ENCODE results near the gene STAT4.

The STAT4 gene, protein sequence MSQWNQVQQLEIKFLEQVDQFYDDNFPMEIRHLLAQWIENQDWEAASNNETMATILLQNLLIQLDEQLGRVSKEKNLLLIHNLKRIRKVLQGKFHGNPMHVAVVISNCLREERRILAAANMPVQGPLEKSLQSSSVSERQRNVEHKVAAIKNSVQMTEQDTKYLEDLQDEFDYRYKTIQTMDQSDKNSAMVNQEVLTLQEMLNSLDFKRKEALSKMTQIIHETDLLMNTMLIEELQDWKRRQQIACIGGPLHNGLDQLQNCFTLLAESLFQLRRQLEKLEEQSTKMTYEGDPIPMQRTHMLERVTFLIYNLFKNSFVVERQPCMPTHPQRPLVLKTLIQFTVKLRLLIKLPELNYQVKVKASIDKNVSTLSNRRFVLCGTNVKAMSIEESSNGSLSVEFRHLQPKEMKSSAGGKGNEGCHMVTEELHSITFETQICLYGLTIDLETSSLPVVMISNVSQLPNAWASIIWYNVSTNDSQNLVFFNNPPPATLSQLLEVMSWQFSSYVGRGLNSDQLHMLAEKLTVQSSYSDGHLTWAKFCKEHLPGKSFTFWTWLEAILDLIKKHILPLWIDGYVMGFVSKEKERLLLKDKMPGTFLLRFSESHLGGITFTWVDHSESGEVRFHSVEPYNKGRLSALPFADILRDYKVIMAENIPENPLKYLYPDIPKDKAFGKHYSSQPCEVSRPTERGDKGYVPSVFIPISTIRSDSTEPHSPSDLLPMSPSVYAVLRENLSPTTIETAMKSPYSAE

DNA sequence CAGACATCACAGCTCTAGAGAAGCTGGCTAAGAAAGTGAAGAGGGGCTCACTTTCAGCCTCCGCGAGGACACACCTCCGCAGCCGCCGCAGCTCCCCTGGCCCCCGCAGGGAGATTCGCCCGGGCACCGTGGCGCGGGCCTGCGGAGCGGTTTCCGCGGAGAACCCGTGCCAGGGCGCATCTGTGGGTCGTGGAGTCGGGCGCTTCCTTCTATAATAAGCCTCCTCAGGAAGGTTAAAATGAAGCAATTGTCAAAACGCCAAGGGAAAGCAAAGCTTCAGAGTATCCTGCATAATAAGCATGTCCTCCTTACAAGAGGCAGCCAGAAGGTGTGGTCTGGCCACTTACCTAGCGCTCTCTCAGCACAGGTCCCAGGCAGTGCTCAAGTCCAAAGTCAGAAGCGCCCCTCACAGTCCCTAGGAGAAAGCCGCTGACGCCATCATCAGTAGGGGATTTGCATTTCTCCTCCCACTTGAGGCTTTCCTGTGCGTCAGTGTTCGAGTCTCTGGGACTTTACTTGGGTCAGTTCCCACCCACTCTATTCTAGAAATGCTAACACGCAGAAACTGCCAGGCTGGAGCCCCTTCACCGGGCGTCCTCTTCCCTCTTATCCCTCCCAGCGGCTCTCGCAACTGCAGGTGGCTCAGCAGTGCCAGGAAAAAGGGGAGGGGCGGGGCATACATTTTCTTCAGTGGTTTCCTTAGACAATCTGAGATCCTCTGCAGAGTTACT, at the start of gene STAT4:
TSS of gene STAT4 (minus strand) at position 395 of the 731 bp plus-strand sequence. CDS start 2,791 bp downstream, outside the sequence.
- DNase-seq: peak in 27 of 58 donors; percentile 3 to 60 (median 16)

DNA sequence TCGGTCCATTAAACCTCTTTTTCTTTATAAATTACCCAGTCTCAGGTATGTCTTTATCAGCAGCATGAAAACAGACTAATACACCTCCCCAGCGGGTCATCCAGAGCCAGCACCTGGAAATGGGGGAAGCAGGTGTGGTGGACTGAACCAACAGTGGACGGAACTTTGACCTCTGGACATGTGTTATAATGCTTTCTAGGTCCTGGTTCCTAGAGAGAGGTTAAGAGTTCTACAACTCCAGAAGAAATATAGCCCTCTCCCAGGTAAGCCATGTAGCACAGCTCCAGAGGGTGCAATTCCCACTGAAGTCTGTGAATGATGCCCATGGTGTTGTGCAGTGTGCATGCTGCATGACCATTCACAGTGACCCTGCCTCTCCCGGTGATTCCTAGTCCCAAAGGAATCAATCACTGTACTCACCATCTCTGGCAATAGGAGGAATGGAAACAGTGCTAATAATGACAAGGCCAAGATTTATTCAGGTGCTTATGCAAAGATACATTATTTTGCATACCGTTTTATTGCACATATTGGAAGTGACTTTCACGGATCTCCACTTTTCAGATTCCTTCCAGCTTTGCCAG, 49.2 kb upstream of the STAT4 start:
- no peak for DNase-seq

DNA sequence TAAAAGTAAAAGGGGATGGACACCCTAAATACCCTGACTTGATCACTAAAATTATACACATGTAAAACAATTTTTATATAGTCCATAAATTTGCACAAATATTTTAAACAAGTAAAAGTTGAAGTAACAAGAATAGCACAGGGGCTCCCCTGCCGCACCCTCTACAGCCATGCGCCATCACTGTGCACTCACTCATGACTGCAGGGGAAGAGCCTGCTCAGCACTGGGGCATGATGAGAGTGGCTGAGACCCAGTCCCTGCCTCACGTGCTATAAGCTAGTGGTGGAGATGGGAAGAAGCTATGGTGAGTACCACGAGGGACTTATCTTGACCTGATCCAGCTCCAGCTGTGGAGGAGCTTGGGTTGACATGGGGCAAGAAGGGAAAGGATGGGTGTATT, 47.5 kb upstream of the STAT4 start:
- DNase-seq: no peak

DNA sequence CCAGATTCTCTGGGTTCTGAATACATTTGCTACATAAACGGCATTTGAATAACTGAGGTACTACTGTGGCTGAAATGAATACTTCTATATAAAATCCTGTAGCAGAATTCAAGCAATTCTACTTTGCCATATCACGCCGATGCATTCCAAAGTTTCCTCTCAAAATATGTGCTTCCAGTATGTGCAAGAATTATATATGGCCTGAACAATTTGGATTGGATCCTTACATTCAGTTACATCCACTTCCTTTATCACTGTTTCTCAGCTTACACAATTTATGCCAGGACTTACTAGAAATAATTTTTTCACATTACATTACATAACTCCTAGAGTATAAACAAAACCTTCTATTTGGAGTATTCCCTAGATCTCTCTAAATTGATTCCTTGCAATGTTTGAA, 46.3 kb upstream of the STAT4 start:
- no peak for DNase-seq

DNA sequence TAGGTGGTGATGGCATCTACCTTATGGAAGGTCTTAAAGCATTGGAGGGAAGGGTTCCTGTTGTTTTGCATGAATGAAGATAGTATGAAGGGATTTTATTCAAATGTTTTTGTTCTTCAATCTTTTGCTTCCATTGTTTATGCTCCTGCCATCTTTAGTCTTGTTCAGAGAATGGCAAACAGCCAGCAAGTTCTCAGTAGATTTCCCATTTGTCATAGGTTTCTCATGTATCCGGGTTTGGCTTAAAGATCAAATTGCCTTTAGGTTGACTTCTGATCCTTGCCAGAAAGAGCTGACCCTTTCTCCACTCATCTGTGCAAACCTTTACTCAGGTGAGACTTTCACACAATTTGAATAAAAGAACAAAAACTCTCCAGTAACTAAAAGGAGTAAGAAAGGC, 44.2 kb upstream of the STAT4 start:
- no peak for DNase-seq

DNA sequence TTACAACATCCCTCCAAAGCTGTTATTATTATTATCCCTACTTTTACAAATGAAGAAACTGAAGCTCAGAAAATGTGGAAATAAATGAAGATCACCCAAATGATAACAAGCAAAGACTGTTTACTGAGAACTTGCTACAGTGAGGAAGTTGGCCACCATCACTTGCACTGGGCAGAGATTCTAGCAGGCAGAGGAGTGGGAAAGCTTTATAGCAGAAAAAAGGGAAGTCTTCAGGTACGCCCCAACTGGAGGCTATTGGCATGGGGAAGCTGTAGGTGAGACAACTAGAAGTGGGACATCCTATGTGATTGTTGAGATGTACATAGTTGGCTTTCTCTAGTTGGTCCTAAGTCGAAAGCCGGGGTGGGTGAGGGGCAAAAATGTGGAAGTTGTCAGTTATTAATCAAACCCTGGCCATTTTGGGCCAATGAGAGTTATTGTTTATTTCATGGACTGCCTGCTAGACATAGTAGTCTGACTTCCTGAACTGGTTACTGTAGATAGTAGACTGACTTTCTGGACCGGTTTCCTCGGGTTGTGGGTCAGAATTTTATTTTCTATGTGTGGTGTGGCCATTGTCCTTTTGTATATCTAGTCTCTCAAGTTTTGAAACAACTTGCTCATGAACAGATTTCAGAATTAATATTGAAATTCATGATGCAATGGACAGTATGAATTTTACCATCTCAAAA, 40.2 kb upstream of the STAT4 start:
- no peak for DNase-seq

DNA sequence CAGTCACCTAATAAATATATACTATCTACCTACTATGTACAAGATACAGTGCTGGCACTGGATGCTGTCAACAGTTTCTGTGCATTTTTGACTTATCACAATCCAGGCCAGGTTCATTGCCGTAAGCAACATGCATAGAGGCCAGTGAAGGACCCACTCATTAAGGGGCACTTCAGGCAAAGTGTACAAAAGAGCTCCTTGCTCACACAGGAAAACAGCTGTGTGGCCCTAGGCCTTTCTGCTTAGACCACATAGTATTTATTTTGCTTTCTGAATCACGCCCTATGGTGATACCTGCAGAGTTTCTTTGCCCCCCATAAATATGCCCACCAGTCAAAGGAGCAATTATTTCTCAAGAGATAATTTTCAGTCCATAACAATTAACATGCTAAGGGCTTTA, 39.6 kb upstream of the STAT4 start:
- DNase-seq: no peak

DNA sequence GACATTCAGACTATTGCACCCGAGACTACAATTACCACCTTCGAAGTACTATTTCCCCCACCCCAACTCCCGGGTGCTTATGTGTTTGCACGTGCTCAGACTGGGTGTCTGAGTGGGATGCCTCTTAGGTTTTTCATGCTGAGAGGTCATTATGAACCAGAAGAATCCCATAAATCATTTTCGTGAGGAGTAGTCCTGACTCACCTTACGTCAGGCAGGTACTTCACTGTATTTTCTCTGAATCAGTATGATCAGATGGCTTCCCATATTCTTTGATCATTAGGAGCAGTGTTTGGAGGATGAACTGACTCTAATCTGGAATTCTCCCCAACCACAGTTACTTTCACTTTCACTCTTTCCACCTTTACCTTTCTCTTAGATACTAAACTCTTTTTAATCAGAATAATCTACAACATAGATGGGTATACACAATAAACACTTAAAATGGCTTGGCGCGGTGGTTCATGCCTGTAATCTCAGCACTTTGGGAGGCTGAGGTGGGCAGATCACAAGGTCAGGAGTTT, 38.4 kb upstream of the STAT4 start:
- no peak for DNase-seq

DNA sequence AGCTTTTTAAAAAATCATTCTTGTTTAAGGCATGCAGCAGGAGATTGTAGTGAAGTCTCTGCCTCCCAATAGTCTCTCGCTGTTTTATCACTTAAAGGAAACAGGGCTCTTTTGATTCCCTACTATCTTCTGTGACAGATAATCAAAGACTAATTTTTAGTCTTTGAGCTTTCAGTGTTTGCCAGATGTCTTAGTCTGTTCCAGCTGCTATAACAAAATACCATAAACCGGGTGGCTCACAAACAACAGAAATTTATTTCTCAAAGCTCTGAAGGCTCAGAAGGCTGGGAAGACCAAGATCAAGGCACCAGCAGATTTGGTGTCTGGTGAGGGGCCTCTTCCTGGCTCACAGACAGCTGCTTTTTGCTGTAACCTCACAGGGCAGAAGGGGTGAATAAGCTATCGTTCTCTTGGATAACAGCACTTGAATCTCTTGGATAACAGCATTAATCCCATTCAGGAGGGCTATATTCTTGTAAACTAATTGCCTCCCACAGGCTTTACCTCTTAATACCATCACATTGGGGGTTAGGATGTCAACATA, 37.8 kb upstream of the STAT4 start:
- DNase-seq: no peak

DNA sequence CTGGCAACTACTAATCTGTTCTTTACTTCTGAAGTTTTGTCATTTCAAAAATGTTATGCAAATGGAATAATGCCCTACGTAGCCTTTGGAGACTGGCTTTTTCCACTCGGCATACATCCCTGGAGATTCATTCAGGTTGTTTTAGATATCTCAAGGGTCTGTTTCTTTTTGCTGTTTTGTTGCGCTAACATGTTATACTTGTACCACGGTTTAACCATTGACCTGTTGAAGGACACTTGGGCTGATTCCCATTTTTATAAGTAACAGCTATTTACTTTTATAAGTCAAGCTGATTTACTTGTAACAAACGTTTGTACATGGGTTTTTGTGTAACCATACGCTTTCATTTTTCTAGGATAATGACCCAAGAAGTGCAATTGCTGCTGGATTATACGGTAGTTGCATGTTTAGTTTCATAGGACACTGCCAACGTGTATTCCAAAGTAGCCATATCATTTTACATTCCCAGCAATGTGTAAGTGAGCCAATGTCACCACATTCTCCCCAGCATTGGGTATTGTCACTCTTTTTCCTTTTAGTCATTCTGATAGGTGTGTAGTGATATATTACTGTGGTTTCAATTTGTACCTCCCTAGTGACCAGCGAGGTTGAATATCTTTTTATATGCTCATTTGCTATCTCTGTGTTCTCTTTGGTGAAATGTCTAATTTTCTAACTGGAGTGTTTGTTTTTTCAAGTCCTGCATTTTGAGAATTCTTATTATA, 36.5 kb upstream of the STAT4 start:
- no peak for DNase-seq

DNA sequence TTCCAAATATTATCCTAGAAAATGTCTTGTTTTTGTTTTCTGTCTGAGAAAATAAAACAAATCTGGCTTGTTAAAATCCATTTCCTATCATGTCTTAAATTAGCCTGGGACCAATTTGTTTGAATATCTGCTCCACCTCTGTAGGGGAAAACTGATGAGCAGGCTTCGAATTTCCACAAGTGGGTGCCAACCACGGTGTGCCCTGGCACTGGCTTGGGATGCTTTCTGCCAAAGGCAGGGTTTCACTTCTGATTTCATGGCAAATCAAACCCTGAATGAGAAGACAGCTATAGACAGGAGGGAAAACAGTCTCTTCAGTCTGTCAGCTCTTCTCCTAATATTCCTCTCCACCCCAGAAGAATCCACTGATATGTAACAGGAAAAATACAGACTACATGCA, 33.7 kb upstream of the STAT4 start:
- DNase-seq: no peak

DNA sequence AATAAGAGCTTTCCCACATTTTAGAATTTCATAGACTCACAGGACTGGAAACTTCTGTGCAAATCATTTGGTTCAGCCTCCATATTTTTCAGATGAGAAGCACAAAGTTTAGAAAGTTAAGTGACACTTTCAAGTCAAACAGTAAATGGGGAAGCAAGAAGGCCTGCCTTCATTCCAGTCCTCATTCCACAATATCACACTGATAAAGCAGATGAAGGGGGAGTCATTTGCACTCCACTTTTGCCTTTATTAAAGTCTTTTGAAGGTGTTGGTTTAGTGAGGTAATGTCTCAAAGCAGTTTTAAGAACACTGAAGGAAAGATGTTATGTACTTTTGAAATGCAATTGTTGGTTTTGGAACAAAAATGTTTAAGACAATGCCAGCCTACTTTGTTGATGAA, 32.7 kb upstream of the STAT4 start:
- DNase-seq: no peak

DNA sequence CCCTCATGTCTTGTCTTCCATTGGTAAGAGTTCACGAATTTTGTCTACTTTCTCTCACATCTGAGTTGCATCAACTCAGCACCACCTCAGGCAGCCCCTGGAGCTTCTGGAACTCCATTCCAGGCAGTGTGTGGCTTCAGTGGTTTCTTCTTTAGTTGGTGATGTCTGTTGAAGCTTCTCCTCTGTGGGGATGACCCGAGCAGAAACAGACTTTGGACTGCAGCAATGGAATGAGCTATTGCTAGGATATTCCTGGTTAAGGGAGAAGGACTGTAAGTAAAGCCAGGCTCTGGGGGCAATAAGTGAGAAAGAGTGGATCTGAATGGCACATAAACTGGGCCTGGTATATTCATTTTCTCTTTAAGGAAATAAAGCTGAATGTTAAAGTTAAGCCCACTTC, 32.3 kb upstream of the STAT4 start:
- no peak for DNase-seq

DNA sequence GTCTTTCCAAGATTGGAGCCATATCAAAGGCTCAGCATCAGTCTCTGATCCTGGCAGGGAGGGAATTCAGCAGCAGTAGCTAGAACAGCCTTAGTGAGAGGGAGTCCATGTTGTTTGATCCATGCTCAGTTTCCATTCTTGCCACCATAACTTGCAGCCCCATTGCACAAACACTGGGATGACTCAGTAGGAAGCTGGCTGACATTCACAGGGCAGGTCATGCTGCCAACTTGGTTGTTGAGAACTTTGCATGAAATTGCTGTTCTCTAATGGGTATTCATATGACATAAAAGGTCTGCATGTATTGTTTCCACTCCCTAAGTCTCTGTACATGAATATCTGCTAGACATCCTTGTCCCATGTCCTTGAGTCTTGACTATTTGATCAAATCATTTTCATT, 29.9 kb upstream of the STAT4 start:
- DNase-seq: no peak

DNA sequence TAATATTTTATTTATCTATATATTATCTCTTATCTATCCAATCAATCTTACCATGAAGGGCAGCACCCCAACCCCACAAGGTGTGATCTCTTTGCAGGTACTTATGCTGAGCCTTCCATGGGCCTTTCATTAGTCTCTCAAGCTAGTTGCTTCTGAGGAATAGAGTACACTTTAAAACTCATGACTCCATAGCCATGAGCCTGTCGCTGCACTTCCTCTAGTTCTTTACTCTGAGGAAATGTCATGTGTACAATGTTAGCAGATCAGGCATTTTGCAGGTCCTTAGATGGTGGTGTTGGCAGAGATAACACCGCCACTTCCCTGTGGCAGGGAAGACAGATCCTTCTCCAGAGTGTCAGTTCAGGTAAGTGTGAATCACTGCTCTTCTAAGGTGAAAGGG, 29.5 kb upstream of the STAT4 start:
- no peak for DNase-seq

DNA sequence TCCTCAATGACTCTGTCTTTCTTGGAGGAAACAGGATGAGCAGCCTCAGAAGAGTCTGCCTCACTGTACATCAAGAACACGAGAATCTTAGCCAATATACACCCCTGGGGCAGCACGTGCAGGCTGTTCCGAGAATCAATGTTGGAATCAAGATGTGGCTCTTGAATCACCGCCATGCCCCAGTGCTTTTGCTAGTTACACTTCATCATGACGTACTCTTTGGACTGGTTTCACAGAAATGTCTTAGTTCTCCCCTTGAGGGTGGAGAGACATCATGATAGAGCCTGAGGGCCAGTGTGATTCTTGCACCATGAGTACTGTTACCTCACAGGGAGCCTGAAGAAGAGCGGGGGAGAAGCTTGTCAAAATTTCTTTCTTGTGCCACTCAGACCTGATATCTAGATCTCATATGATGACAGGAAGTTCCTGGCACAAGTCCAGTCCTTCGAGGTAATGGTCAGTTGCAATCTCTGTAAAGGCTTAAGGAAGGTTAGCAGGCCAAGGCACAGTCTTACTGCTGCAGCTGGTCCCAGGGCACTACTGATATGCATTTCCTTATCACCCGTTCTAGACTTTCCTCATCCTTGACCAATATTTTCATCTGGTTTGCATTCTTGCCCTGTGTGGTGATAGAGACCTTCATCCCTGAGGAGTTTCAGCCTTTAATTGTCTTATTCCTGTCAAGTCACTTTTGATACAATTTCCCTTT, 28.2 kb upstream of the STAT4 start:
- DNase-seq: no peak

DNA sequence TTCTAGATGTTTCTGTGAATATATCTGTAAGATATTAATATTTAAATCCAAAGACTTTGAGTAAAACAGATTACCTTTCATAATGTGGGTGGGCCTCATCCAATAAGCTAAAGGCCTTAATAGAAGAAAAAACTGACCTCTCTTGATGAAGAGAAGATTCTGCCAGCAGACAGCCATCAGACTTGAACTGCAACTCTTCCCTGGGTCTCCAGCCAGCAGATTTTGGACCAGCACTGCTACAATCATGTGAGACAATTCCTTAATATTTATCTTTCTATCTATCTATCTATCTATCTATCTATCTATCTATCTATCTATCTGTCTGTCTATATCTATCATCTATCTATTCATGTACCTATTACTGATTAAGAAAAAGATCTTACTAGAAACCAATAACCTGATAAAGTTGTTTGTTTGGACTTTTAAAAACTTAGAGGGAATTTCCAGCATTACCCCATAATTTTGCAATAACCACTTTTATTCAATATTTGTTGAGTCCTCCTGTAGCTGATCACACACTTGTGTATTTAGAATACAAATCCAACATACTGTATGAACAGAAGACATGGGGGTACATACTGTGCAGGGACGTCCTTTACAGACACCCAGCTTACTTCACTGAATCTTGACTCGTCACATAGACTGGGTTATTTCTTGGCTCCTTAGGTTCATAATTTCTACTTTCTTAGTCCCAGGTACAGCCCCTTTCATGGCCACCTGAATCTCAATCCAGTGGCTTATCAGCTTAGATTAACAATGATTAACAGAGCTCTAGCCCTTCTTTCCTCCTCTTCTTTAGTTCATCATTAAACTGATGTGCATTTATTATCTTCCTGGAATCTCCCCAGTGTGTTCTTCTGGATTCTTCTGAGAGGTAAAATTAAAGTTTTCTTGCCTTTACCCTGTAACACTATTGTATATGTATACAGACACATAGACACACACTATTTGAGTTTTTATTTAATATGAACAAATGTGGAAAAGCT, 27.2 kb upstream of the STAT4 start:
- no peak for DNase-seq
